Transverse colon (tissue), 4 donors: ENCODE measurements around the gene MYO18B. TPM values are rescaled to one million over a fixed set of nuclear protein-coding genes. Genes with fewer than 3 reads are reported as not detected.

Experiments
- DNase-seq: peaks from one replicate; pipeline ENCODE4 v3.0.0-alpha.2; 2019
- H3K27ac ChIP-seq, 4 donors: fragments of 200-600 bp; sonication (generic); 2 replicates each; pipeline ENCODE4 v1.5.1; 2016 to 2018; ENCODE audit warnings: inconsistent platforms in 4 of 4
- H3K27me3 ChIP-seq: fragments of 200-600 bp; sonication (generic); 2 replicates; pipeline ENCODE4 v1.5.1; 2017; ENCODE audit warnings: inconsistent platforms
- H3K36me3 ChIP-seq, 4 donors: fragments of 200-600 bp; sonication (generic); 2 replicates each; pipeline ENCODE4 v1.5.1; 2017 to 2019; ENCODE audit warnings: inconsistent platforms in 4 of 4
- H3K4me1 ChIP-seq, 4 donors: fragments of 200-600 bp; sonication (generic); 2 replicates each; pipeline ENCODE4 v1.5.1; 2017 to 2020; ENCODE audit warnings: inconsistent platforms in 4 of 4
- H3K4me3 ChIP-seq, 4 donors: fragments of 200-600 bp; sonication (generic); 1 replicate in 1 of 4; 2 replicates in 3 of 4; pipeline versions ENCODE4 v1.5.1 to v1.6.1; 2017 to 2019; ENCODE audit warnings: inconsistent platforms in 4 of 4
- H3K9me3 ChIP-seq, 2 donors: fragments of 200-600 bp; sonication (generic); 2 replicates each; pipeline ENCODE4 v1.5.1; 2017 to 2019; ENCODE audit warnings: inconsistent platforms in 2 of 2
- CTCF ChIP-seq, 5 experiments: fragments of 200-600 bp in 3 of 5; fragments of 450-650 bp in 2 of 5; sonication (generic) in 3 of 5; IDR thresholded peaks; 1 replicate in 2 of 5; 2 replicates in 3 of 5; pipeline ENCODE4 v1.5.1; 2016 to 2017; ENCODE audit warnings: antibody characterized with exemption in 5 of 5, inconsistent platforms in 3 of 5, mild to moderate bottlenecking in 2 of 5, moderate library complexity in 1 of 5
- EP300 ChIP-seq: sonication (generic); formaldehyde crosslinking; IDR thresholded peaks from one replicate; pipeline ENCODE4 v1.6.1; 2017; ENCODE audit warnings: antibody characterized with exemption, low read depth
- POLR2A ChIP-seq: fragments of 450-650 bp; IDR thresholded peaks from one replicate; pipeline ENCODE4 v1.6.1; 2016; ENCODE audit warnings: antibody characterized with exemption, mild to moderate bottlenecking, moderate library complexity
- POLR2AphosphoS5 ChIP-seq, 3 donors: sonication (generic); formaldehyde crosslinking; IDR thresholded peaks; one replicate each; pipeline ENCODE4 v1.6.1; 2016; ENCODE audit warnings: antibody characterized with exemption in 3 of 3
- WGBS, 2 donors: methylation state at CpG; one replicate each; pipeline ENCODE4 v1.1.5; 2018; ENCODE audit warnings: low coverage in 1 of 2; 5-methylcytosine and 5-hydroxymethylcytosine counted together
- in situ Hi-C, 4 donors: fragments of 200-750 bp; cut with MboI; loops; one replicate each; pipeline versions ENCODE4 v1.15.0 to v1.15.1; 2017; ENCODE audit warnings: low sequenced_read_pairs in 3 of 4, low pct_ligation_motif_present in 1 of 4, low pct_unique_long_range_greater_than_20kb in 1 of 4
- intact Hi-C: fragments of 100-400 bp; cut with DNase I; formaldehyde crosslinking; loops from one replicate; pipeline ENCODE4 v1.15.1; 2023; ENCODE audit warnings: low total_unique reads
- total RNA-seq, 4 donors: library from RNA; depleted of rRNA; stranded (reverse); fragments of >200 nt; gene quantifications; one replicate each; pipeline ENCODE4 v1.1.0, GENCODE V29; 2016

Gene MYO18B
- total RNA-seq, 4 donors from 2014 or later, result 0.27 TPM; not detected in 3

GRCh38 chr22:26002456-26002855 is 260.5 kb downstream of the MYO18B start:
- intact Hi-C loops, result no loop called here
- in situ Hi-C loops, result no loop called here
- no peak for TF ChIP-seq POLR2A
- TF ChIP-seq POLR2AphosphoS5 (IDR thresholded peaks at IDR 0.05), result no peak
- no peak for TF ChIP-seq EP300
- TF ChIP-seq CTCF (IDR thresholded peaks at IDR 0.05), result no peak

GRCh38 chr22:26004477-26004876 is 262.5 kb downstream of the MYO18B start:
- H3K36me3 ChIP-seq, result no peaks in the 10 kb centered on the region
- intact Hi-C loops, result no loop called here
- no peaks in the 10 kb centered on the region for H3K9me3 ChIP-seq
- H3K27me3 ChIP-seq, result peaks cover 5% of the 10 kb centered on the region
- WGBS, 2 donors, result 83 to 100% methylated on average over 1 to 4 of the region's 4 CpGs
- no peak for DNase-seq
- H3K4me1 ChIP-seq, result no peaks in the 10 kb centered on the region
- in situ Hi-C loops, result no loop called here
- no peak overlapping the region for H3K27ac ChIP-seq
- TF ChIP-seq POLR2AphosphoS5 (IDR thresholded peaks at IDR 0.05), result no peak
- TF ChIP-seq CTCF (IDR thresholded peaks at IDR 0.05), result no peak
- no peak for TF ChIP-seq EP300
- TF ChIP-seq POLR2A, result no peak
- H3K4me3 ChIP-seq, result no peak overlapping the region

More at GRCh38 chr22:26002456-26002855, 260.5 kb downstream of the MYO18B start:
- Histone ChIP-seq H3K36me3 (no peaks in the 10 kb centered on the region), H3K9me3 (no peaks in the 10 kb centered on the region), H3K4me1 (no peaks in the 10 kb centered on the region), H3K27me3 (no peaks in the 10 kb centered on the region), H3K27ac (no peak overlapping the region), H3K4me3 (no peak overlapping the region)
- WGBS, 2 donors, result 80 to 88% methylated on average over 1 to 2 of the region's 2 CpGs
- no peak for DNase-seq

GRCh38 chr22:26008587-26008986 is 266.6 kb downstream of the MYO18B start:
- 47% methylated on average over 7 of the region's 7 CpGs; no CpG with 5 or more reads in 1 of the 2 donors for WGBS, 2 donors
- no peak overlapping the region for H3K27ac ChIP-seq
- H3K27me3 ChIP-seq, result peaks cover 5% of the 10 kb centered on the region
- intact Hi-C loops (no loop called here), in situ Hi-C loops (no loop called here)
- DNase-seq, result no peak
- H3K4me1 ChIP-seq, result no peaks in the 10 kb centered on the region
- no peaks in the 10 kb centered on the region for H3K36me3 ChIP-seq
- TF ChIP-seq POLR2AphosphoS5 (IDR thresholded peaks at IDR 0.05) (no peak), EP300 (no peak), POLR2A (no peak), CTCF (IDR thresholded peaks at IDR 0.05) (no peak)
- no peaks in the 10 kb centered on the region for H3K9me3 ChIP-seq
- H3K4me3 ChIP-seq, result no peak overlapping the region

- Histone ChIP-seq H3K4me3 (no peak overlapping the region), H3K27me3 (no peaks in the 10 kb centered on the region), H3K9me3 (no peaks in the 10 kb centered on the region), H3K4me1 (no peaks in the 10 kb centered on the region), H3K27ac (no peak overlapping the region), H3K36me3 (no peaks in the 10 kb centered on the region)
- no peak for DNase-seq
- WGBS, 2 donors, result 17 to 52% methylated on average over 1 of the region's 1 CpG
- intact Hi-C loops, result no loop called here
- TF ChIP-seq CTCF (IDR thresholded peaks at IDR 0.05), result no peak
- no peak for TF ChIP-seq POLR2AphosphoS5 (IDR thresholded peaks at IDR 0.05)
- TF ChIP-seq POLR2A, result no peak
- no peak for TF ChIP-seq EP300
- in situ Hi-C loops, result no loop called here
Observed at GRCh38 chr22:26016916-26017315, 274.9 kb downstream of the MYO18B start.
